Keratinocyte (primary cell): Measurements from ENCODE around the gene MAX. TPM values are rescaled to one million over a fixed set of nuclear protein-coding genes. Genes with fewer than 3 reads are reported as not detected.

Source experiments
- DNase-seq: peaks from one replicate; pipeline ENCODE4 v3.0.0-alpha.2; 2011; ENCODE audit warnings: low read depth, missing footprints, low spot score
- FAIRE-seq: peaks from 2 replicates; lab custom pipeline; 2011; peaks lifted over from hg19 to GRCh38; lab: Jason Lieb, UNC
- H2AFZ ChIP-seq: 2 replicates; pipeline ENCODE4 v1.6.0; 2012; ENCODE audit warnings: low read length, control low read depth, inconsistent platforms; ENCODE audit not compliant: control insufficient read depth
- H3K27ac ChIP-seq: 2 replicates; pipeline ENCODE4 v1.5.1; 2011; ENCODE audit warnings: low read length; ENCODE audit not compliant: control insufficient read depth, insufficient read depth
- H3K27me3 ChIP-seq: 3 replicates; pipeline ENCODE4 v1.6.0; 2011; ENCODE audit warnings: low read length; ENCODE audit not compliant: control insufficient read depth, insufficient read depth; ENCODE audit errors: extremely low read depth
- H3K36me3 ChIP-seq, 2 experiments: 2 replicates in 1 of 2; 3 replicates in 1 of 2; pipeline ENCODE4 v1.5.1; 2011; ENCODE audit warnings: low read length in 2 of 2, mild to moderate bottlenecking in 1 of 2; ENCODE audit not compliant: control insufficient read depth in 2 of 2, insufficient read depth in 2 of 2; ENCODE audit errors: extremely low read depth in 1 of 2
- H3K4me1 ChIP-seq: 3 replicates; pipeline ENCODE4 v1.5.1; 2011; ENCODE audit warnings: low read length; ENCODE audit not compliant: control insufficient read depth, insufficient read depth; ENCODE audit errors: extremely low read depth
- H3K4me2 ChIP-seq: 3 replicates; pipeline ENCODE4 v1.6.0; 2011; ENCODE audit warnings: low read depth, low read length; ENCODE audit not compliant: control insufficient read depth, insufficient read depth; ENCODE audit errors: extremely low read depth
- H3K4me3 ChIP-seq, 3 experiments: fragments of 200-600 bp in 1 of 3; sonication (generic) in 1 of 3; 2 replicates in 2 of 3; 3 replicates in 1 of 3; pipeline ENCODE4 v1.5.1; 2011 to 2016; ENCODE audit warnings: low read length in 3 of 3, mild to moderate bottlenecking in 3 of 3, control low read depth in 2 of 3, inconsistent platforms in 1 of 3, low read depth in 1 of 3, mixed read lengths in 1 of 3, mixed run types in 1 of 3, moderate library complexity in 1 of 3; ENCODE audit not compliant: control insufficient read depth in 2 of 3, insufficient read depth in 2 of 3; ENCODE audit errors: extremely low read depth in 1 of 3
- H3K79me2 ChIP-seq: 2 replicates; pipeline ENCODE4 v1.6.0; 2012; ENCODE audit warnings: low read length; ENCODE audit not compliant: control insufficient read depth, insufficient read depth
- H3K9ac ChIP-seq: 3 replicates; pipeline ENCODE4 v1.6.0; 2011; ENCODE audit warnings: low read length; ENCODE audit not compliant: control insufficient read depth, insufficient read depth; ENCODE audit errors: extremely low read depth
- H3K9me1 ChIP-seq: 3 replicates; pipeline ENCODE4 v1.6.0; 2011; ENCODE audit warnings: low read length; ENCODE audit not compliant: control insufficient read depth, insufficient read depth; ENCODE audit errors: extremely low read depth
- H3K9me3 ChIP-seq: 2 replicates; pipeline ENCODE4 v1.5.1; 2012; ENCODE audit warnings: low read depth, low read length; ENCODE audit not compliant: control insufficient read depth
- H4K20me1 ChIP-seq: 3 replicates; pipeline ENCODE4 v1.6.0; 2011; ENCODE audit warnings: low read length; ENCODE audit not compliant: control insufficient read depth, insufficient read depth; ENCODE audit errors: extremely low read depth
- CTCF ChIP-seq, 3 experiments: IDR thresholded peaks in 1 of 3; conservative IDR thresholded peaks in 1 of 3; optimal IDR thresholded peaks in 1 of 3; 2 replicates in 2 of 3; 3 replicates in 1 of 3; pipeline versions ENCODE3 to v1.5.1; 2011; ENCODE audit warnings: low read length in 3 of 3, mild to moderate bottlenecking in 3 of 3, moderate library complexity in 2 of 3, control low read depth in 1 of 3, inconsistent platforms in 1 of 3; ENCODE audit not compliant: insufficient read depth in 2 of 3; ENCODE audit errors: extremely low read depth in 1 of 3
- EZH2 ChIP-seq: IDR thresholded peaks from one replicate; pipeline ENCODE4 v1.6.1; 2012; ENCODE audit warnings: inconsistent platforms, mild to moderate bottlenecking, low read length, moderate library complexity
- dilution Hi-C: fragments of 300-500 bp; cut with MboI; formaldehyde crosslinking; loops from one replicate; pipeline ENCODE4 v1.7.0; 2020; ENCODE audit warnings: low sequenced_read_pairs; ENCODE audit not compliant: extremely low pct_ligation_motif_present
- polyA plus RNA-seq, 5 experiments: library from polyadenylated mRNA; depleted of rRNA in 3 of 5; stranded (reverse) in 3 of 5; stranded (forward) in 1 of 5; unstranded in 1 of 5; fragments of >200 nt; gene quantifications; 1 replicate in 1 of 5; 2 replicates in 3 of 5; 3 replicates in 1 of 5; pipeline versions ENCODE4 v1.2.1 to v1.2.3, GENCODE V29; 2011 to 2012; ENCODE audit warnings: missing spikeins in 2 of 5, low read depth in 1 of 5, low replicate concordance in 1 of 5

The MAX gene
- polyA plus RNA-seq, 1 donor (not counting 4 experiments of a cell fraction or from before 2014, with no cell fraction given), result 65.2 TPM

GRCh38 chr14:65075628-65076325 is 26.5 kb downstream of the MAX start:
- H3K79me2 ChIP-seq, result peaks cover 10% of the 10 kb centered on the region
- no peak overlapping the region for H3K9ac ChIP-seq
- H3K9me3 ChIP-seq, result no peaks in the 10 kb centered on the region
- H3K4me2 ChIP-seq, result no peak overlapping the region
- H3K9me1 ChIP-seq, result no peaks in the 10 kb centered on the region
- H4K20me1 ChIP-seq, result no peaks in the 10 kb centered on the region
- peaks cover 17 to 26% of the 10 kb centered on the region in 2 experiments for H3K36me3 ChIP-seq
- H3K4me1 ChIP-seq, result peaks cover 8% of the 10 kb centered on the region
- FAIRE-seq, result no peak
- TF ChIP-seq CTCF (optimal IDR thresholded peaks at IDR 0.05 in 1 of 3, IDR thresholded peaks at IDR 0.05 in 1 of 3, conservative IDR thresholded peaks at IDR 0.05 in 1 of 3; ENCODE audit: extremely low read depth in 1 of 3, insufficient read depth in 2 of 3, low read length in 3 of 3) (no peak), EZH2 (no peak)
- no peak overlapping the region for H3K27ac ChIP-seq
- dilution Hi-C loops, result no loop called here
- no peak overlapping the region for H2AFZ ChIP-seq
- H3K27me3 ChIP-seq, result no peaks in the 10 kb centered on the region
- no peak overlapping the region for H3K4me3 ChIP-seq
- DNase-seq, result no peak

- H3K79me2 ChIP-seq, result peaks cover 2% of the 10 kb centered on the region
- DNase-seq, result no peak
- no peaks in the 10 kb centered on the region for H3K9me1 ChIP-seq
- H3K27ac ChIP-seq, result no peak overlapping the region
- H2AFZ ChIP-seq, result no peak overlapping the region
- dilution Hi-C loops, result no loop called here
- peaks cover 15% of the 10 kb centered on the region for H3K4me1 ChIP-seq
- TF ChIP-seq EZH2 (no peak), CTCF (optimal IDR thresholded peaks at IDR 0.05 in 1 of 3, IDR thresholded peaks at IDR 0.05 in 1 of 3, conservative IDR thresholded peaks at IDR 0.05 in 1 of 3; ENCODE audit: extremely low read depth in 1 of 3, insufficient read depth in 2 of 3, low read length in 3 of 3) (no peak)
- FAIRE-seq, result no peak
- H3K36me3 ChIP-seq, result peaks cover 23 to 25% of the 10 kb centered on the region in 2 experiments
- no peaks in the 10 kb centered on the region for H3K27me3 ChIP-seq
- H3K4me3 ChIP-seq, result no peak overlapping the region
- H4K20me1 ChIP-seq, result no peaks in the 10 kb centered on the region
- H3K9me3 ChIP-seq, result no peaks in the 10 kb centered on the region
- H3K4me2 ChIP-seq, result no peak overlapping the region
- H3K9ac ChIP-seq, result no peak overlapping the region
These were observed 27.7 kb downstream of the MAX start for GRCh38 chr14:65074449-65075150.
